ENCODE data around the gene RIC8B. TPM values are rescaled to one million over a fixed set of nuclear protein-coding genes. Genes with fewer than 3 reads are reported as not detected.

RIC8B gene
- total RNA-seq, 1 experiment from 2014 or later: 9.4 TPM

GRCh38 chr12:106885541-106886249 is 111.2 kb downstream of the RIC8B start:
- no peak for DNase-seq (ENCODE audit: low read depth, low spot score)

GRCh38 chr12:106886932-106887331 is 112.5 kb downstream of the RIC8B start:
- no peak for DNase-seq (ENCODE audit: low read depth, low spot score)
- in situ Hi-C loops (cut with HindIII; ENCODE audit: low pct_unique_long_range_greater_than_20kb, low sequenced_read_pairs): no loop called here

More at GRCh38 chr12:106885541-106886249, 111.2 kb downstream of the RIC8B start:
- in situ Hi-C loops (cut with HindIII; ENCODE audit: low pct_unique_long_range_greater_than_20kb, low sequenced_read_pairs): no loop called here

- no peak for DNase-seq (ENCODE audit: low read depth, low spot score)
- in situ Hi-C loops (cut with HindIII; ENCODE audit: low pct_unique_long_range_greater_than_20kb, low sequenced_read_pairs): no loop called here
Measured at GRCh38 chr12:106888348-106888970, 114.0 kb downstream of the RIC8B start.

- in situ Hi-C loops (cut with HindIII; ENCODE audit: low pct_unique_long_range_greater_than_20kb, low sequenced_read_pairs): no loop called here
- DNase-seq (ENCODE audit: low read depth, low spot score): no peak
Measured at GRCh38 chr12:106889326-106889725, 114.8 kb downstream of the RIC8B start.

- in situ Hi-C loops (cut with HindIII; ENCODE audit: low pct_unique_long_range_greater_than_20kb, low sequenced_read_pairs): no loop called here
- DNase-seq (ENCODE audit: low read depth, low spot score): no peak
Measured at GRCh38 chr12:106889950-106890626, 115.6 kb downstream of the RIC8B start.

GRCh38 chr12:106892075-106892474 is 117.6 kb downstream of the RIC8B start:
- DNase-seq (ENCODE audit: low read depth, low spot score): no peak
- in situ Hi-C loops (cut with HindIII; ENCODE audit: low pct_unique_long_range_greater_than_20kb, low sequenced_read_pairs): no loop called here

GRCh38 chr12:106893451-106893850 is 119.0 kb downstream of the RIC8B start:
- in situ Hi-C loops (cut with HindIII; ENCODE audit: low pct_unique_long_range_greater_than_20kb, low sequenced_read_pairs): no loop called here
- DNase-seq (ENCODE audit: low read depth, low spot score): no peak

- no peak for DNase-seq (ENCODE audit: low read depth, low spot score)
- in situ Hi-C loops (cut with HindIII; ENCODE audit: low pct_unique_long_range_greater_than_20kb, low sequenced_read_pairs): no loop called here
Measured at GRCh38 chr12:106894774-106895173, 120.3 kb downstream of the RIC8B start.

GRCh38 chr12:106896603-106897002 is 122.1 kb downstream of the RIC8B start:
- no peak for DNase-seq (ENCODE audit: low read depth, low spot score)
- in situ Hi-C loops (cut with HindIII; ENCODE audit: low pct_unique_long_range_greater_than_20kb, low sequenced_read_pairs): no loop called here

- DNase-seq (ENCODE audit: low read depth, low spot score): peak; percentile 34
- in situ Hi-C loops (cut with HindIII; ENCODE audit: low pct_unique_long_range_greater_than_20kb, low sequenced_read_pairs): no loop called here
Measured at GRCh38 chr12:106897082-106897481, 122.6 kb downstream of the RIC8B start.

GRCh38 chr12:106897981-106898901 is 123.8 kb downstream of the RIC8B start:
- in situ Hi-C loops (cut with HindIII; ENCODE audit: low pct_unique_long_range_greater_than_20kb, low sequenced_read_pairs): no loop called here
- no peak for DNase-seq (ENCODE audit: low read depth, low spot score)

GRCh38 chr12:106900554-106900953 is 126.1 kb downstream of the RIC8B start:
- DNase-seq (ENCODE audit: low read depth, low spot score): no peak
- in situ Hi-C loops (cut with HindIII; ENCODE audit: low pct_unique_long_range_greater_than_20kb, low sequenced_read_pairs): loop anchor here (25.0 kb wide), 1 partner anchor 513 kb away; no protein-coding TSS in a partner anchor

GRCh38 chr12:106901276-106901675 is 126.8 kb downstream of the RIC8B start:
- in situ Hi-C loops (cut with HindIII; ENCODE audit: low pct_unique_long_range_greater_than_20kb, low sequenced_read_pairs): loop anchor here (25.0 kb wide), 1 partner anchor 514 kb away; no protein-coding TSS in a partner anchor

GRCh38 chr12:106902053-106902452 is 127.6 kb downstream of the RIC8B start:
- in situ Hi-C loops (cut with HindIII; ENCODE audit: low pct_unique_long_range_greater_than_20kb, low sequenced_read_pairs): loop anchor here (25.0 kb wide), 1 partner anchor 515 kb away; no protein-coding TSS in a partner anchor
- no peak for DNase-seq (ENCODE audit: low read depth, low spot score)

More at GRCh38 chr12:106901276-106901675, 126.8 kb downstream of the RIC8B start:
- DNase-seq (ENCODE audit: low read depth, low spot score): no peak

- peak; percentile 68 for DNase-seq (ENCODE audit: low read depth, low spot score)
- in situ Hi-C loops (cut with HindIII; ENCODE audit: low pct_unique_long_range_greater_than_20kb, low sequenced_read_pairs): loop anchor here (25.0 kb wide), 1 partner anchor 516 kb away; no protein-coding TSS in a partner anchor
Measured at GRCh38 chr12:106903241-106903945, 128.9 kb downstream of the RIC8B start.

GRCh38 chr12:106906715-106907114 is 132.2 kb downstream of the RIC8B start:
- in situ Hi-C loops (cut with HindIII; ENCODE audit: low pct_unique_long_range_greater_than_20kb, low sequenced_read_pairs): loop anchor here (25.0 kb wide), 1 partner anchor 519 kb away; no protein-coding TSS in a partner anchor
- no peak for DNase-seq (ENCODE audit: low read depth, low spot score)

- in situ Hi-C loops (cut with HindIII; ENCODE audit: low pct_unique_long_range_greater_than_20kb, low sequenced_read_pairs): loop anchor here (25.0 kb wide), 1 partner anchor 520 kb away; no protein-coding TSS in a partner anchor
Measured at GRCh38 chr12:106907411-106907810, 132.9 kb downstream of the RIC8B start.

More at GRCh38 chr12:106907411-106907810, 132.9 kb downstream of the RIC8B start:
- DNase-seq (ENCODE audit: low read depth, low spot score): no peak

Measured in SK-MEL-5 (cell line).